ENCODE measurements around the gene TMEM132D. TPM values are rescaled to one million over a fixed set of nuclear protein-coding genes. Genes with fewer than 3 reads are reported as not detected.

Gene TMEM132D
- total and polyA plus RNA-seq, 2 donors from 2014 or later: 0.13 TPM; not detected in 1

DNA sequence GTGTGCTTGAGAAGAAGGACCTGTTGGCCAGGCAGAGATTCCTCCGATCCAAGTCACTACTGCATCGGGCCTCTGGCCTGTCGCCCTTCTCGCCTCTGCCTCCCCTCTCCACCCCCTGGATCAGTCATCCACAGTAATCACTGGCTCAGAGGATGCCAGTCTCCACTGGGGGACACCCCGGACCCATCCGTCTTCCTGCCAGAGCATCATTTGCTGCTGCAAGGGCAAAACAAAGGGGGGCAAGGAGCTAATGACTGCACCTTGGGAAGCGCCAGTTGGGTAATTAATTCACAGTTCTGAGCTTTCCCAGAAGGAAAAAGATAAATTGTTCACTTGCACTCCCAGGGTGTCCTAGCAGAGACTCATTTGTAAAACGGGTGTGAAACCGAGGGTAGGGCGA is 835.1 kb downstream of the TMEM132D start:
- Histone ChIP-seq H3K4me1 (ENCODE audit: control insufficient read depth in 2 of 3, insufficient read depth in 2 of 3, low read depth in 1 of 3, low read length in 3 of 3) (no peaks in the 10 kb centered on the region), H3K27me3 (ENCODE audit: control insufficient read depth, insufficient read depth, low read length) (no peaks in the 10 kb centered on the region), H3K27ac (ENCODE audit: low read depth in 2 of 2, low read length in 2 of 2) (no peak overlapping the region), H3K4me3 (ENCODE audit: low read length in 3 of 3) (no peak overlapping the region), H3K36me3 (ENCODE audit: control insufficient read depth in 2 of 3, insufficient read depth in 3 of 3, low read length in 3 of 3) (no peaks in the 10 kb centered on the region), H3K9me3 (ENCODE audit: control insufficient read depth in 2 of 3, insufficient read depth in 1 of 3, low read length in 3 of 3) (no peaks in the 10 kb centered on the region), H3K9ac (ENCODE audit: low read length in 3 of 3) (no peak overlapping the region)
- no peak for FAIRE-seq
- intact Hi-C loops (cut with DNase I): no loop called here
- TF ChIP-seq, protein P1, sequence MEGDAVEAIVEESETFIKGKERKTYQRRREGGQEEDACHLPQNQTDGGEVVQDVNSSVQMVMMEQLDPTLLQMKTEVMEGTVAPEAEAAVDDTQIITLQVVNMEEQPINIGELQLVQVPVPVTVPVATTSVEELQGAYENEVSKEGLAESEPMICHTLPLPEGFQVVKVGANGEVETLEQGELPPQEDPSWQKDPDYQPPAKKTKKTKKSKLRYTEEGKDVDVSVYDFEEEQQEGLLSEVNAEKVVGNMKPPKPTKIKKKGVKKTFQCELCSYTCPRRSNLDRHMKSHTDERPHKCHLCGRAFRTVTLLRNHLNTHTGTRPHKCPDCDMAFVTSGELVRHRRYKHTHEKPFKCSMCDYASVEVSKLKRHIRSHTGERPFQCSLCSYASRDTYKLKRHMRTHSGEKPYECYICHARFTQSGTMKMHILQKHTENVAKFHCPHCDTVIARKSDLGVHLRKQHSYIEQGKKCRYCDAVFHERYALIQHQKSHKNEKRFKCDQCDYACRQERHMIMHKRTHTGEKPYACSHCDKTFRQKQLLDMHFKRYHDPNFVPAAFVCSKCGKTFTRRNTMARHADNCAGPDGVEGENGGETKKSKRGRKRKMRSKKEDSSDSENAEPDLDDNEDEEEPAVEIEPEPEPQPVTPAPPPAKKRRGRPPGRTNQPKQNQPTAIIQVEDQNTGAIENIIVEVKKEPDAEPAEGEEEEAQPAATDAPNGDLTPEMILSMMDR (IDR thresholded peaks at IDR 0.05; ENCODE audit: borderline replicate concordance, extremely low read depth, insufficient read depth): no peak
- no peak for DNase-seq

DNA sequence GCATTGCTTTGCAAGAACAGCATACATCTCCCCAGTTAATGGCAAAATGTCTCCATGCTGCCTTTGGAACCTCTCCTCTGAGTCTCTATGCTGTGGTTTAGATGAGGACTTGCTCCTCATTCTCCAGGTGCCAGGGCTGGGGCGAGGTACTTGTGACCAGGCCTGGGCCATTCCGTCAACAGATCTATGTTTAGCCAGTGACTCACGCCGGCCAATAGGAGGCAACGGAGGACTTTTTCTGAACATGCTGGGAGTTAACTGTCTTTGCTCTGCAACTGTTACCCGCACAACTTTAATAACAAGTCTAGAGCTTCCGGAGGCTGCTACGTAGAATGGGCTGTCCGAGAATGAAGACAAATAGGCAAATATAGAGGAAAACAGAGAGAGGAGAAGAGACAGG is 836.3 kb downstream of the TMEM132D start:
- H3K9me3 ChIP-seq (ENCODE audit: control insufficient read depth in 2 of 3, insufficient read depth in 1 of 3, low read length in 3 of 3): no peaks in the 10 kb centered on the region
- FAIRE-seq (no peak), DNase-seq (peak in 2 of 5 donors; percentile 39 to 43)
- TF ChIP-seq, protein P1 (IDR thresholded peaks at IDR 0.05; ENCODE audit: borderline replicate concordance, extremely low read depth, insufficient read depth): peak; percentile 10
- H3K27me3 ChIP-seq (ENCODE audit: control insufficient read depth, insufficient read depth, low read length): no peaks in the 10 kb centered on the region
- no peak overlapping the region for H3K27ac ChIP-seq (ENCODE audit: low read depth in 2 of 2, low read length in 2 of 2)
- intact Hi-C loops (cut with DNase I): no loop called here
- H3K9ac ChIP-seq (ENCODE audit: low read length in 3 of 3): no peak overlapping the region
- no peak overlapping the region for H3K4me3 ChIP-seq (ENCODE audit: low read length in 3 of 3)
- H3K36me3 ChIP-seq (ENCODE audit: control insufficient read depth in 2 of 3, insufficient read depth in 3 of 3, low read length in 3 of 3): no peaks in the 10 kb centered on the region
- H3K4me1 ChIP-seq (ENCODE audit: control insufficient read depth in 2 of 3, insufficient read depth in 2 of 3, low read depth in 1 of 3, low read length in 3 of 3): no peaks in the 10 kb centered on the region

DNA sequence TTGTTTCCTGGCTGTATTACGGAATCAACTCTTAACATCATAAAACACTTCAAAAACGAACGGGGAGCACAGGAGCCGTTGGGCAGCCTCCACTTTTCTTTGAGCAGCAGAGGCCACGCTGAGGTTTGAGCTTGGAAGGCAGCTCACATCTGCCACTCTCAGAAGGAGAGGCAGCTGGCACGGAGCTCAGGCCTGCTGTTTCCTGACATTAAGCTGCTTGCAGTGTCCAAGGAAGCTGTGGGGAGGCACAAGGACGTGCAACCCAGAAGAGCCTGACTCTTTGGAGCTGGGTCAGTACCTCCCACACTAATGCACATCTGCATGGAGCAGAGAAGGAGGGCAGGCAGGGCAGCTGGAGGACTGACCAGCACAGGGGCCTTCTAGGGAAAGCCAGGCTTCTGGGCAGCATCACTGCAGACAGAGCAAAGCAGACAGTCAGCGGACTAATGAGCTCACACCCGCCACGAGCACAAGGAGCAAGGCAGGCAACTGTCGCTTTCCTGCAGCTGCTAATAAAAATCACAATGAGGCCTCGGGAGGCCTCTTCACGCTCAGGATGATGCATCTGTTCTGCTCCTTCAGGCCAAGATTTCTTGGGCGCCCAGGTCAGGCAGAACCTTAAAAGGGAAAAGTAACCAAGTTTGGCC is 839.5 kb downstream of the TMEM132D start:
- no peak overlapping the region for H3K4me3 ChIP-seq (ENCODE audit: low read length in 3 of 3)
- no peaks in the 10 kb centered on the region for H3K36me3 ChIP-seq (ENCODE audit: control insufficient read depth in 2 of 3, insufficient read depth in 3 of 3, low read length in 3 of 3)
- no peaks in the 10 kb centered on the region for H3K27me3 ChIP-seq (ENCODE audit: control insufficient read depth, insufficient read depth, low read length)
- DNase-seq: peak in 2 of 5 donors; percentile 6 to 43
- intact Hi-C loops (cut with DNase I): no loop called here
- no peak for FAIRE-seq
- no peaks in the 10 kb centered on the region for H3K4me1 ChIP-seq (ENCODE audit: control insufficient read depth in 2 of 3, insufficient read depth in 2 of 3, low read depth in 1 of 3, low read length in 3 of 3)
- no peak overlapping the region for H3K27ac ChIP-seq (ENCODE audit: low read depth in 2 of 2, low read length in 2 of 2)
- TF ChIP-seq, protein P1 (IDR thresholded peaks at IDR 0.05; ENCODE audit: borderline replicate concordance, extremely low read depth, insufficient read depth): no peak
- H3K9me3 ChIP-seq (ENCODE audit: control insufficient read depth in 2 of 3, insufficient read depth in 1 of 3, low read length in 3 of 3): no peaks in the 10 kb centered on the region
- no peak overlapping the region for H3K9ac ChIP-seq (ENCODE audit: low read length in 3 of 3)

DNA sequence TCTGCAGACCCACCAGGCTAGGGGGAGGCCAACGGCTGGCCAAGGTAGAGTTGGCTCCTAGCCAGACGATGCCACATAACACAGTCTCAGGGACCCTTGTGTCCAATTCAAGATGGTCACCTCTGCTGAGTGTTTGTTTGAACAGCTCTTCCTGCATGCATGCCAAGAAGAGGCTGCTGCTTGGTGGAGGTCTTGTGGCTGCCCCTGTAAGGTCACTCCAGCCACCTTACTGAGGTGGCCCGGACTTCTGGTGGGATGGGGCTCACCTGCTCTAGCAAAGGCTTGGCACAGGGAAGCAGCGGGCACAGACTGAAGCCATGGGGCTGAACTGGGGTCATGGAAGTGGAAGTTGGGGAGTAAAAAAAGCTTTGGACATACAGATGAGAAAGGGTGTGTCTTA is 840.2 kb downstream of the TMEM132D start:
- FAIRE-seq: no peak

More for the DNA sequence above, 840.2 kb downstream of the TMEM132D start:
- no peak overlapping the region for H3K27ac ChIP-seq (ENCODE audit: low read depth in 2 of 2, low read length in 2 of 2)
- no peaks in the 10 kb centered on the region for H3K4me1 ChIP-seq (ENCODE audit: control insufficient read depth in 2 of 3, insufficient read depth in 2 of 3, low read depth in 1 of 3, low read length in 3 of 3)
- no peak overlapping the region for H3K4me3 ChIP-seq (ENCODE audit: low read length in 3 of 3)
- TF ChIP-seq, protein P1 (IDR thresholded peaks at IDR 0.05; ENCODE audit: borderline replicate concordance, extremely low read depth, insufficient read depth): no peak
- no peaks in the 10 kb centered on the region for H3K36me3 ChIP-seq (ENCODE audit: control insufficient read depth in 2 of 3, insufficient read depth in 3 of 3, low read length in 3 of 3)
- H3K9me3 ChIP-seq (ENCODE audit: control insufficient read depth in 2 of 3, insufficient read depth in 1 of 3, low read length in 3 of 3): no peaks in the 10 kb centered on the region
- DNase-seq: no peak
- H3K9ac ChIP-seq (ENCODE audit: low read length in 3 of 3): no peak overlapping the region
- intact Hi-C loops (cut with DNase I): no loop called here
- H3K27me3 ChIP-seq (ENCODE audit: control insufficient read depth, insufficient read depth, low read length): no peaks in the 10 kb centered on the region

All from kidney (tissue), 14 donors.